ENCODE data around the gene GPHA2. TPM values are rescaled to one million over a fixed set of nuclear protein-coding genes. Genes with fewer than 3 reads are reported as not detected.

The GPHA2 gene, protein sequence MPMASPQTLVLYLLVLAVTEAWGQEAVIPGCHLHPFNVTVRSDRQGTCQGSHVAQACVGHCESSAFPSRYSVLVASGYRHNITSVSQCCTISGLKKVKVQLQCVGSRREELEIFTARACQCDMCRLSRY
- not detected in 5 replicates for total RNA-seq (2022; extraction: Qiagen RNA extraction; ENCODE audit: low read depth)

DNA sequence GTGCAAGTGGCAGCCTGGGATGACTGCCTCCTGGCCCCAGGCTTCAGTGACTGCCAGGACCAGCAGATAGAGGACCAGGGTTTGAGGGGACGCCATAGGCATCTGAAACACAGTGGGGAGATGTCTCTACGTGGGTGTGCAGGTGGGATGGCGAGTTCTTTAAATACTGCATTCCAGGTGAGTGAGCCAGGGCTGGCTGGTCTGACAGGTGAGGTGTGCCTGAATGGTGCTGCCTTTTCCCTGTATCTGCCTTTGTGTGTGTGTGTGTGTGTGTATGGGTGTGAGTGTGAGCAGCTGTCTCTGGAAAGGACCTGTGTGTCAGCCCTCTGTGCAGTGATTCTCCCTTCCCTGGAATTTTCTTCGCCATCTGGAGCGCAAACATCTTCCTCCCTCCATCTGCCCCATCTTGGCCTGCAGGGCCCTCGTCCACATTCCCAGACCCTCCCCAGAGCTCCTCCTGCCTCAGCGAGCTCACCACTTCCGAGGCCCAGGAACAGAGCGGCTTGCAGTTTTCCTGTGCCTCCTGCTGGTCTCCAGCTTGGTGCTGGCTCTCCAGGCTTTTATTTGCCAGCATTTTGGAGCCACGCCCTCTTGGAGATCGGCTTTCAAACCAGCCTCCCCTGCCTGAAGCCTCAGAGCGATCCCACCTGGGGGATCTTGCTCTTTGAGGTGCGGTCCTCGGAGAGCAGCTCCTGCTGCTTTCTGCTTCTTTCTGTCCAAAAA lies at the start of gene GPHA2:
Gene GPHA2, minus strand, starts transcription at position 535 of the 723 bp plus-strand sequence. Its CDS starts 433 bp downstream, at position 102.

DNA sequence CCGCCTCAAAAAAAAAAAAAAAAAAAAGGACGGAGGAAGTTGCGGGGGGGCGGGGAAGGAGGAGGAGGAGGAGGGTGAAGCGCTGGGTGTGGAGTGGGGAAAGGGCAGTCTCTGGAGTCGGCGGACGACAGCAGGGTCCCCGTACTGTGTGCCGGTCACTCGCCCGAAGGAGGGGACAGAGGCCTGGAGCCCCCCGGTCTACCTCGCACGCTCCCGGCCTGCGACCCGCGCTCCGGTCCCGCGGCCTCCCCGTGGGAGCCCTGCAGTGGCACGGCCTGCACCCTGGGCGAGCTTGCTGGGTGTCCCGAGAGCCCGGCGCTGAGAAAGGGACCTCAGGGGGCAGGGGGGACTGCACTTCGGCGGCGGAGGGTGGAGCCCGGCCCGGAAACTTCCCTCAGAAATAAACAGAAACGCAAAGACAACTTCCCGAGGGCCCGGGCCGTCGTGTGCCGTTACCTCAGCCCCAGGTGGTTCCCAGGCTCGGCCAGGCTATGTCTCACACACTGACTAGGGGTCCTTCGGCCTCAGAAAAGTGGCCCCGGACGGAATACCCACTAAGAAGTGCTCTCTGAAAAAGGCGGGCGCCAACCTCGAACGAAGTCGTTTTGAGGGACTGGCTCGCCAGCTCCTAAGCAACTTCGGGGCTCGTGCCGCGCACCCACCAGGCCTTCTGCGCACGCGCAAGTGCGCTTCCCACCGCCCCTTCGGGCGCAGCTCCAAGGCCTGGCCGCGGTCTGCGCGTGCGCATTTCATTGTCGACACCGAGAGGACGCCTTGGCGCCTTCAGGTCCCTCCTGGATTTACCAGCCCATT lies 35.9 kb upstream of the GPHA2 start, which contains the start of gene MAJIN:
Gene MAJIN, minus strand, starts transcription at position 688 of the 813 bp plus-strand sequence. CDS start 12,703 bp downstream, outside the sequence.

DNA sequence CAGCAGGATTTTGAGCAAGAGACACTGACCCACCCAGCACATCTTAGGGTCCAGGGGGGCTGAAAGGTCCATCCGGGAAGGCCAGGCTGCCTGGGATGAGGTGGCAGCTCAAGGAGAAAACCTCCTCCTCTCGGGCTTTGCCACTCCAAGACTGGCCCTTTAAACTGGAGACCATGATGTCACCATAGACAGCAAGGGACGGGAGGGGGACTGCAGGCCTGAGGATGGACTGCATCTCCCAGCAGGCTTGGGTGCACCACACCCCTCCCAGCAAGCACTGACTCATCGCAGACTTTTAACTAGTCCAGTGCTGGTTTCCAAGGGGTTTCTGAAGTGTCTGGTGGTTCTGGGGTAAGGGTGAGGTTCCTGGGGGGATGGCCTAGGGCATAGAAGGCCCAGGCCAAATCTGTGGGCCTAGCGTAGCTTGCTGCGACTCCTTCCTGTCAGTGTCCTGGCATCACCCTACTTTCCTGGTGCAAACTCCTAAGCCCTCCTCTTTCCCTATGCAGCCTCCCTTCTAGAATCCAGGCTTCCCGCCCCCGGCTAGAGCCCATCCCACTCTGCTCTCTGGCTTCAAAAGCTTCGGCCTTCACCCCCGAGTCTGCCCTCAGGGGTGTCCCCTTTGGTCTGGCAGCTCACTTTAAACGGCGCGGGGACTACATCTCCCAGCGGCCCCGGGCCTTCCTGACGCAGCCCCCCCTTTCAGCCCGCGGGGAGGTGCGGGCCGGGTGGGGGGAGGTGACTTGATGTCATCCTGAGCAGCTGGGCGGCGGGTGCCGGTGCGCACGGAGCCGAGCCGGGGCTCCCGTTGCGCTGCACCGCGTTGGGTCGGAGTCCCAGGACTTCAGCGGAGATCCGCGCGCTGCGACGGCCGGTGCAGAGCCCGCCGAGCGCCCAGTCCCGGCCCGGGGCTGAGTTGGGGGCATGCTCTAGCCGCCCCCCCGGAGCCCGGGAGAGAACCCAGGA lies 11.5 kb downstream of the GPHA2 start, which contains the start of gene PPP2R5B:
Gene PPP2R5B, plus strand, starts transcription at position 746 of the 966 bp plus-strand sequence. CDS start 1,046 bp downstream, outside the sequence.

DNA sequence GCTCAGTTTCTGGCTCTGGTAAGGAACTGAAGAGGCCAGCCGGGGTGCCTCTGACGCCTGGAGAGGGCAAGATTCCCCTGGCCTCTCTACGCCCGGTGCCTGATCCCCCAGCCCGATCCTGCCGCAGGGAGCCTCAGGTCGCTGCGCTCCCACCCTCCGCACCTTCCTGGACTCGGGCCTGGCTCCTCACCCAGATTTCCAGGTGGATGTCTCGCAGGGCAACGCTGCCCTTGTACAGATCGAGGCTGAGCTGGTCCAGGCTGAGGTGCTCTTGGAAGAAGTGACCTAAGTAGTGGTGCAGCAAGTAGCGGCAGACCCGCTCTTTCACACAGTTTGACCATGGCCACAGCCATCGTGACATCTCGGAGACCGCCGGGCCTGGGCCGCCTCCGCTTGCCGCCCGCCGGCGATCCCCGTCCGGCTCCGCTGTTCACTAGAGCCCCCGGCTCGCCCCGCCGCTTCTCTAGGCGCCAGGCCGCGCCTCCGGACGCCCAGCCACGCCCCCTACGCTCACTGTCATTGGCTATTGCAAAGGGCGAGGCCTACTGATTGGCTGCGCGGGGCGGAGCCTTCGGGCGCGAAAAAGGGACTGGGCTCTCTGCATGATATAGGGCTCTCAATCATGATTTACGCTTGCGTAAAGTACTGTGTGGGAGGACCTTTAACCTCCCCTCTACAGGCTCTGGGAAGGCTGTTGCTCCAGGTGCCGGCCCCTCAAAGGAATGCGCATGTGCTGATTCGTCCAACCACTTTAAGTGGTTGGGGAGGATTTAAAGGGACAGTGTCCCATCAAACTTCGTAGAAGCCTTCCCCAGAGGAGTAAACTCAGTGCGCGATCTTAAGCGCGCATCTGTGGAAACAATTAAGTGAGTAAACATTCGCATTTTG lies 18.7 kb downstream of the GPHA2 start, which contains the start of gene ATG2A:
Gene ATG2A, minus strand, starts transcription at position 435 of the 888 bp plus-strand sequence. Its CDS starts 74 bp downstream, at position 361.

Other genes starting within 250 kb of the GPHA2 start
- 0.11 to 0.87 TPM (median 0.24 TPM) in 5 replicates for gene NRXN2, start 212.7 kb downstream of the GPHA2 start, total RNA-seq (2022; extraction: Qiagen RNA extraction; ENCODE audit: low read depth)
- 0.76 to 1.0 TPM (median 0.88 TPM) in 5 replicates for gene RASGRP2, start 191.8 kb downstream of the GPHA2 start, total RNA-seq (2022; extraction: Qiagen RNA extraction; ENCODE audit: low read depth)
- gene PYGM, start 175.9 kb downstream of the GPHA2 start, total RNA-seq (2022; extraction: Qiagen RNA extraction; ENCODE audit: low read depth): 0.36 to 0.73 TPM (median 0.39 TPM) in 5 replicates
- gene SF1, start 157.4 kb downstream of the GPHA2 start, total RNA-seq (2022; extraction: Qiagen RNA extraction; ENCODE audit: low read depth): 158 to 212 TPM (median 184 TPM) in 5 replicates
- gene MAP4K2, start 132.7 kb downstream of the GPHA2 start, total RNA-seq (2022; extraction: Qiagen RNA extraction; ENCODE audit: low read depth): 5.2 to 11.6 TPM (median 9.0 TPM) in 5 replicates
- gene MEN1, start 125.3 kb downstream of the GPHA2 start, total RNA-seq (2022; extraction: Qiagen RNA extraction; ENCODE audit: low read depth): 22.9 to 46.9 TPM (median 42.3 TPM) in 5 replicates
- gene CDC42BPG, start 91.2 kb downstream of the GPHA2 start, total RNA-seq (2022; extraction: Qiagen RNA extraction; ENCODE audit: low read depth): 0.83 to 2.2 TPM (median 1.7 TPM) in 5 replicates
- 93.7 to 127 TPM (median 121 TPM) in 5 replicates for gene EHD1, start 57.3 kb downstream of the GPHA2 start, total RNA-seq (2022; extraction: Qiagen RNA extraction; ENCODE audit: low read depth)
- 10.9 to 23.2 TPM (median 22.0 TPM) in 5 replicates for gene ATG2A, start 18.7 kb downstream of the GPHA2 start, total RNA-seq (2022; extraction: Qiagen RNA extraction; ENCODE audit: low read depth)
- 2.7 to 6.1 TPM (median 4.4 TPM) in 5 replicates for gene PPP2R5B, start 11.2 kb downstream of the GPHA2 start, total RNA-seq (2022; extraction: Qiagen RNA extraction; ENCODE audit: low read depth)
- not detected in 5 replicates for gene MAJIN, start 36.2 kb upstream of the GPHA2 start, total RNA-seq (2022; extraction: Qiagen RNA extraction; ENCODE audit: low read depth)
- 0.54 to 0.98 TPM (median 0.74 TPM) in 5 replicates for gene BATF2, start 61.1 kb upstream of the GPHA2 start, total RNA-seq (2022; extraction: Qiagen RNA extraction; ENCODE audit: low read depth)
- gene ARL2, start 78.3 kb upstream of the GPHA2 start, total RNA-seq (2022; extraction: Qiagen RNA extraction; ENCODE audit: low read depth): 167 to 190 TPM (median 185 TPM) in 5 replicates
- 21.9 to 25.1 TPM (median 22.4 TPM) in 5 replicates for gene SNX15, start 91.5 kb upstream of the GPHA2 start, total RNA-seq (2022; extraction: Qiagen RNA extraction; ENCODE audit: low read depth)
- gene SAC3D1, start 105.3 kb upstream of the GPHA2 start, total RNA-seq (2022; extraction: Qiagen RNA extraction; ENCODE audit: low read depth): 27.0 to 62.7 TPM (median 56.1 TPM) in 5 replicates
- gene NAALADL1, start 122.7 kb upstream of the GPHA2 start, total RNA-seq (2022; extraction: Qiagen RNA extraction; ENCODE audit: low read depth): not detected in 5 replicates
- 53.2 to 69.3 TPM (median 67.2 TPM) in 5 replicates for gene CDCA5, start 148.1 kb upstream of the GPHA2 start, total RNA-seq (2022; extraction: Qiagen RNA extraction; ENCODE audit: low read depth)
- 29.6 to 35.3 TPM (median 30.6 TPM) in 5 replicates for gene ZFPL1, start 148.3 kb upstream of the GPHA2 start, total RNA-seq (2022; extraction: Qiagen RNA extraction; ENCODE audit: low read depth)
- gene VPS51, start 160.3 kb upstream of the GPHA2 start, total RNA-seq (2022; extraction: Qiagen RNA extraction; ENCODE audit: low read depth): 49.7 to 55.7 TPM (median 55.4 TPM) in 5 replicates
- gene TM7SF2, start 176.0 kb upstream of the GPHA2 start, total RNA-seq (2022; extraction: Qiagen RNA extraction; ENCODE audit: low read depth): 3.7 to 10.9 TPM (median 5.7 TPM) in 5 replicates
- 11.5 to 24.2 TPM (median 22.7 TPM) in 5 replicates for gene ZNHIT2, start 181.8 kb upstream of the GPHA2 start, total RNA-seq (2022; extraction: Qiagen RNA extraction; ENCODE audit: low read depth)
- 660 to 1,037 TPM (median 959 TPM) in 5 replicates for gene FAU, start 186.2 kb upstream of the GPHA2 start, total RNA-seq (2022; extraction: Qiagen RNA extraction; ENCODE audit: low read depth)
- 56.2 to 79.8 TPM (median 71.3 TPM) in 5 replicates for gene MRPL49, start 186.4 kb upstream of the GPHA2 start, total RNA-seq (2022; extraction: Qiagen RNA extraction; ENCODE audit: low read depth)
- gene SYVN1, start 198.6 kb upstream of the GPHA2 start, total RNA-seq (2022; extraction: Qiagen RNA extraction; ENCODE audit: low read depth): 24.2 to 45.2 TPM (median 43.1 TPM) in 5 replicates
- not detected in 5 replicates for gene SPDYC, start 234.3 kb upstream of the GPHA2 start, total RNA-seq (2022; extraction: Qiagen RNA extraction; ENCODE audit: low read depth)
- 75.9 to 131 TPM (median 115 TPM) in 5 replicates for gene CAPN1, start 246.0 kb upstream of the GPHA2 start, total RNA-seq (2022; extraction: Qiagen RNA extraction; ENCODE audit: low read depth)